ENCODE results near the gene ZDHHC17.
A peak's percentile ranks its signal among the peaks of the same experiment; 100 is the strongest.

The ZDHHC17 gene

DNA sequence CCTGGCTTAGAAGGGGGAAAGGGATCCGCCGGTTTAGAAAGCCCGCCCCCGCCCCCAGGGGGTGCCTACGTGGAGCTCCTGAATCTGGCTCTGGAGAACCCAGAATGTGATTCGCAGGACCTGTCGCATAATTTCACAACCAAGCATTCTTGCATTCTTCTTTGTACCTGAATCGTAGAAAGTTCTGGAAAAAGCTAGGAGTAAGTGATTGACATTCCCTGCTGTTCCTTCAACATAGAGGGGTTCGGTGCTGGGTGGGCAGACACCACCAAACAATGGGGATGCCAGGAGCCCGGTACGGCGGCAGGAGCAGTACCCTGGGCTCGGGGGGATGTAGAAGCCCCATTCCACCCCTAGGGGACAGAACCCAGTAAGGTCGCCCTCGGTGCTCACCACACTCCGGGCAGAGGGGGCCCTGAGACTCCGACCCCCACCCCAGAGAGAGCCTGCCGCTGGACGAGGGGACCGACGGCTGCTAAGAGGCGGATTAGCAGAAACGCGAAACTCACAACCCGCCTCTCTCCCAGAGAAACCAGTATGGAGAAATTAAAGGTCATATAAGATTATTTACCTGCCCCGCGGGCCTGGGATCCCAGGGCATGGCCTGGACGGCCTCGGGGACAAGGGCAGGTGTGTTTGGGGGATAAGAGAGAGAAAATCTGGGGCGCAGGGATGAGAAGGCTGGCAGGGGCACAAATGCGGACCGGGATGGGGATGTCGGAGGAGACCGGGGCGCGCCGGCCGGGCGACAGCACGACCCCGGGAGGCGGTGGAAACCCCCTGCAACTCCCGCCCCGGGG is 114.4 kb downstream of the ZDHHC17 start:
- peak in 4 of 58 donors; percentile 19 to 49 (median 36) for DNase-seq

DNA sequence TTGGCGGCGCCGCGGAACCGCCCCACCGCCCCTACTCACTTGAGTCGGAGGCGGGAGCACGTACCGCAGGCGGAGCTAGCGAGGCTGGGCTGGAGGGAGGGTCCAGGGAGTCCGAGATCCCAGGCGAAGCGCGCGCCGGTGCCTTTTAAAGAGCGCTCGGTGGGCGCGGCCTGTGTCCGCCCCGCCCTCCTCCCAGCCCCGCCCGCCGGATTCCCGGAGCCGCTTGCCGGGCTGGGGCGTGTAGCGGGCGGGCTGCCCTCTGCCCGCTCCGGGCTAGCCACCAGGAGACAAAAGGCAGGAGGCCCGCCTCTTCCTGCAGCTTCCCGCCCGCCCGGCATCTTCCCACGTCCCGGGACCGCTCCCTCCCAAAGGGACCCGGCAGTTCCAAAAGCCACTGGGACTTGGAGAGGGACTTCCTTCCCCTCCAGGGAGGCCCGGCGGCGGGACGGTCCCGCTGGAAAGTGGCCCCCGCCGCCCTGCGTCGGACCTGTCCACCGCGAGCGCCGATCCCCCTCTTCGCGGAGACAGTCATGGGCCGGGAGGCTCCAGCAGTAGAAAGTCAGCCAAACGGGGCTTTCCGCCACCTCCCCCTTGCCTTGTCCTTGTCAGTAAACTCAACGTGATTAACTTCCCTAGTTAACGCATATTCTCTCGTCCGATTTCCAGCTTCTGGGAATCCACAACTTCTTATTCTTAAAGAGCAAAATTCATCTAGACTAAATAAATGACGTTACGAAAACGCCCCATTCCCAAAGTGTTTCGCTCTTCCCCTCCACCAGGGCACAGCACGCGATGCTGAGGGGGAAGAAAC is 115.2 kb downstream of the ZDHHC17 start, which contains the start of gene CSRP2:
Gene CSRP2 (minus strand): TSS at position 121 of the 811 bp plus-strand sequence. CDS start 12,759 bp downstream, outside the sequence.
- peak in 54 of 58 donors; percentile 11 to 90 (median 58) for DNase-seq

DNA sequence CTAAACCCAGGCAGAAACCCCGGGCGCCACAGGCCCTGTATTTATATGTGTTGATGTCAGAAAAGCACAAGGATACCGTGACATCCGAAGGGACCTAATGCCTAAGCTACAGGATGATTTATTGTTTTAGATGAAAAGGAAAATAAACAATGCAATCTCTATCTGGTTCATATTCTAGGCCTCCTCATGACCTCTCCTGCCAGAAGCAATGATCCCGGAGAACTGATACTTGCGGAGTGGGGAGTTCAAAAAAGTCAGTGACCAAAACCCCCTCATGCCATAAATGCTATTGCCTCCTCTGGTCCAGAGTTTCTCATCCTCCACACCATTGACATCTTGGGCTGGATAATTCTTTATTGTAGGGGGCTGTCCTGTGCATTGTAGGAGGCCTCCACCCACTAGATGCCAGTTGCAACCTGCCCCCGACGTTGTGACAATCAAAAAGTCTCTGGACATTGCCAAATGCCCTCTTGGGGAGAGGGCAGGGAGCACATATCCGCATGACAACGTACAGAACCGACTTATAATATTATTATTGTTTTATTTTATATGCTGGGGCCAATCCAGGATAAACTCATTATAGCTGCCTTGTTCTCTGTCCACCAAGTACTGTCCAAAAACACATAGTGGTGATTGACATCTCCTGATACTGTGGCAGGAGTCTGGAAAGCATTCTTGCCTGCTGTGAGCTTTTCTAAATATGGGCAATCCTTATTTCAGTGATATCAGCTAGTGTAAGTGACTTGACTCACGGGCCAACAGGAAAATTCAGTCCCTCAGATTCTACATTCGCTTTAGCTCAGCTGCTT is 116.0 kb downstream of the ZDHHC17 start:
- DNase-seq, result no peak

DNA sequence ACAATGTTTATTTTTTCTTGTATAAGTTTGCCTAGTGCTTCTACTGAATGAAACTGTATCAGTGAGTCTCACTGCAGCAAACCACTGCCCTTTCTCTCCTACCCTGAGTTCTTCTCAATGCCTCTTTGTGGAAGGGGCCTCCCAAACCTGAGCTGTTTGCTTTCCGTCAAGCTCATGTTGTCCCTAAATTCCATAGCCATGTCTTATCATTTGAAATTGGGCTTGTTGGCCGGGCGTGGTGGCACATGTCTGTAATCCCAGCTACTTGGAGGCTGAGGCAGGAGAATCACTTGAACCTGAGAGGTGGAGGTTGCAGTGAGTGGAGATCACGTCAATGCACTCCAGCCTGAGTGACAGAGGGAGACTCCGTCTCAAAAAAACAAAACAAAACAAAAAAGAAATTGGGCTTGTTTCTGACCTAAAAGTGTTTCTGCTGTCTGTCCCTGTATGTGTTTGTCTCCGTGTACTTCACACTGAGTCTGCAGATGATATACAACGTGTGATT is 116.7 kb downstream of the ZDHHC17 start:
- no peak for DNase-seq

DNA sequence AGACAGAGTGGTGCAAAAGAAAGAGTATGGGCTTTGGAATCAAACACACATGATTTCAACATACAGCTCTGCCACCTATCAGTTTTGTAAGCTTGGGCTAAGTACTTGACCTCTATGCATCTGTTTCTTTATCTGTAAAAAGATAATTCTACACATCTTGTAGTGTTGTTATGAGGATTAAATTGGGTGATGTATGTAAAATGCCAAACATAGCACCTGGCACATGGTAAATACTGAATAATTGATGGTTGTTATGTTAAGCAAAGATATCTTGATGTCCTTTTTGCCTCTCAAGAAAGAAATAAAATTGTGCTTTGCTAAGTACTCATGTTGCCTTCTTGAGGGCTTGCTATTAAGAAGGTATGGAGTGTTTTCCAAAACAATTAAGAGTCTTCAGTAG is 117.2 kb downstream of the ZDHHC17 start:
- no peak for DNase-seq

DNA sequence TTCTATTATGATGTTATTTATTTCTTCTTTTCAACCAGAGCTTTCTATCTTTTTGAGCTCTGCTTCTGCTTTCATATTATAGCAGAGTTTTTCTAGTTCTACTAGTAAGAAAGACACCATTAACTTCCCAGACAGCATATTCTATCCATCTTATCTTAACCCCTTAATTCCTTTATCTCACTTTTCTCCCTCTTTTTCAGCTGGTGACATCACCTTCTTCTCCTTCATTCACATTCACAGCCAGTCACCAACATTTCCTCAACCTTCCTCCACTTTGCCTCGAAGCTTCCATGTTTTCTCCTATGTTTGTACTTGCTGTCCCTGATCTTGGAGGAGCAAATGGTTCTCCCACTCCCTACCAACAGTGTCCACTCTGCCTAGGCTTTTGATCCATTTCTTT is 118.5 kb downstream of the ZDHHC17 start:
- DNase-seq, result no peak

DNA sequence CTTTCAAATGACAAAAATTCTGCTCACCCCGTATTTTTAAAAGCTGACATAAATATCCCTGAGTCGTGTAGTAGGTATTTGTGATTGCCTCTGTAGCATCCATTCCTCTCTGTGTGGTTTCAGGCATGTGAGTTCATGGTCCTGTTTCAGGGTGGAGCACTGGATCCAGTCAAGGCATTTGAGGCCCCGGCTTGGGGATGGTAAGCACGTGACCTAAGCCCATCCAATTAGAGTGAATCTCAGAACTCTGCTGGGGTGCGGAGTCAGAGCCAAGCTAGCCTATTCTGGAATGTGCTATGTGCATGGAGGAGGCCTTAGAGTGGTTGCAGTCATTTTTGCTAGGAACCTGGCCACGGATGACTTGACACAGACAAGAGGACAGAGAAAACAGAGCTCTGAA is 119.2 kb downstream of the ZDHHC17 start:
- no peak for DNase-seq

DNA sequence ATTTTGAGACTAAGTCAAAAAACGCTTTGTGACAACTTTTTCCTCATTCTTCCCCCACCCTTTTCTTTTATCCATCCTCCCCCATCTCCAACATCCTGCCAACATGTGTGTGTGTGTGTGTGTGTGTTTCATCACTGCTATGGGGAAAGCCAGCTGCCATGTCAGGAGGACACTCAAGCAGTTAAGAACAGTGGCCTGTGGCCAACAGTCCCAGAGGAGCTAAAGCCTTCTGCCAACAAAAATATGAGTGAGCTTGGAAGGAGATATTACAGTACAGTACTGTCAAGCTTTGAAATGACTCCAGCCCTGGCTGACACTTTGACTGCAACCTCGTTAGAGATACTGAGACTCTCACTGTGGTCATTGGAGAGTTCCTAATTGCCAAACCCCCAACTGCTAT is 119.9 kb downstream of the ZDHHC17 start:
- no peak for DNase-seq

DNA sequence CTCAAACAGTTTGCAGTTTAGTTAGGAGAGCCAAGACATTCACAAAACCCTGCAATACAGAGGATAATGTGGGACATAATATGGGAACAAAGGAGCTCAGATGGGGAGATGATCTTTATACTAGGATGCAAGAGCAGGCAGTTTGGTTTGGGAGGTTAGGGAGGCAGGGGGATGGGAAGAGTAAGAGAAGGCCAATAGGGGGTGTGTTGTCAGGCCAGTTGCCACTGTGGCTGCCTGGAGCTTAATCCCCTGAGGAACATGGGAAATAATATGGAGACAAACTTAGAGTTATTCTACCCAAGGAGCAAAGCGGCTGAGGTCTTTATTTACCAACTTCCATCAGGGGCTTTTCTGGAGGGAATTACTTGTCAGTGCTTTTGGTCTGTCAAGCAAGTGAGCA is 124.9 kb downstream of the ZDHHC17 start:
- no peak for DNase-seq

DNA sequence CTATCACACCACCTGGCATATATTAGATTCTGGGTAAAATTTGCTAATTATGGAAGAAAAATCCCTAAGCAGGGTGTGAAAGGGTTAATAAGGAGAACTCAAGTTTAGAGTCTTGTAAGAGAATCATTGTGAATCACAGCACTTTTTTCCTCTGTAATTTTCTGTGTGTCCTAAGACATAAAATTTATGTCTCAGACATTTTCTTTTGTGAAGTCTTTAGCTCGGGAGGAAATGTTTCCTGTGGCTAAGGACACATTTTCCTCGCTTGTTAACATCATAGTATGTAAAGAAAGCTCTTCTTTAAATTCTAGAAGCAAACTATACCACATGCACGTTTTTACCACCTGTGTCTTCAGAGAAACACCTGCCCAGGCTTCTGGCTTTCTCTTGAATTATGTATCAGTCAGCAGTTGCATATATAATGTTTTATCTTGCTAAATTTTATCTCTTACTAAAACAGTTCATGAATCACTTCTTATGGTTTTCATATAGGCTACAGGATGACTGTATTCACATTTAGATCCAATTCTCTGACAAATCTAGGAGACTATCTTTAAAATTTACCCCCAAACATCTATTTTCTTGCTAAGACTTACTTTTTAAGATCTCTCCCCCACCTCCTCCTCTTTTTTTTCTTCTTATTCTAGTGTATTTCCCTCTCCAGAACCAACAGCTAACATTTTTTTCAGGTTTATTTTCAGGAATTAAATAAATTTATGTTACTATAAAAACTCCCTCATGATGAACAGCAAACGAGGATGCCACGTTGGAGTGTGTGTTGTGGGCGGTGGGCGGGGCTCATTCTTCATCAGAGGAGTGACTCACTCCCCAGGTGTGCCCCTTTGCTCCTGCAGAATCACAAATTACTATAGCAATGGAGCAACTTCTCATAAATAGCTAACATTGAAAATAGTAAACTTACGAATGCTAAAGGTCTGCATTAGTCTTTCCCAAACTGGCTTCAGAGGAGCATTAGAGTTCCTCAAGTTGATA is 126.5 kb downstream of the ZDHHC17 start:
- peak in 2 of 58 donors; percentile 2 to 6 for DNase-seq

DNA sequence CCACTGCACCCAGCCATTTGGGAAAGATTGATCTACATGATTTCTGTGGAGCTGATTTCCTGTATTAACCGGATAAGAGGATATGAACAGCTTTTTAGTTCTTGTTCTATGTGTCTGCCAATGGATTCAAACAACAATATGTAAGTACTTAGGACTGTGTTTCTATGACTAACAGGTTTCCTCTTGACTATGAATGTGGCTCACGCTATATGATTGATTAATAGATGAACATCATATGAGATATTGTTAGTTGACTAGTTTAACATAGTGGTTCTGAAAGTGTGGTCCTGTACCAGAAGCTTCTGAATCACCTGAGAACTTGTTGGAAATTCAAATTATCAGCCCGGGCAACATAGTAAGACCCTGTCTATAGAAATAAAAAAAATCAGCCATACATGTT is 127.7 kb downstream of the ZDHHC17 start:
- no peak for DNase-seq

DNA sequence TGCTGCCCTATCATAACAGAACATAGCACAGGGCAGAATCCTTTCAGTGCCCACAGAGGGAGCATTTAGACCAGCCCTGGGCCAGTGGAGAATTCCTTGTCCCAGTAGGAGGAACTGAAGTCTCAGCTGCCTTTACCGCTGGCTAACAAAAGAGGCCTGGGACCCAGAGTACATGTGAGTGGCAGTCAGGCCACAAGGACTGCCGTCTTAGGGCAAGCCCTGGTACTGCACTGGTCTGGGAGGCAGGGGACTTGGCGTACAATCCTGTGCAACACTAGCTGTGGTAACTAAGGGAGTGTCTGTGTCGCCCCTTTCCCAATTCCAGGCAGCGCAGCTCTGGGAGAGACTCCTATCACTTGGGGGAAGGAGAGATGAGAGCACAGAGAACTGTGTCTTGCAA is 131.9 kb downstream of the ZDHHC17 start:
- DNase-seq, result no peak

DNA sequence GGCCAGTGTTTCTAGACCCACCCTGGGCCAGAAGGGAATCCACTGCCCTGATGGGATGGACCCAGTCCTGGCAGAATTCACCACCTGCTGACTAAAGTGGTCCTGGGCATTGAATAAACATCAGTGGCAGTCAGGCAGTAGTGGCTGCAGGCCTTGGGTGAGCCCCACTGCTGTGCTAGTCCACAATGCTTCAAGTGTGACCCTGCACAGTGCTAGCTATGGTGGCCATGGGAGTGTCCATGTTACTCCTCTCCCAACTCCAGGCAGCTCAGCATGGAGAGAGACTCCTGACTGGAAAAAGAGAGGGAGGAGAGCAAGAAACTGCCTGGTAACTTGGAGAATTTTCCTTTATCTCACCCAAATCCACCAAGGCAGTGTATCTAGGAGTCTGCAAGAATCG is 132.4 kb downstream of the ZDHHC17 start:
- no peak for DNase-seq

DNA sequence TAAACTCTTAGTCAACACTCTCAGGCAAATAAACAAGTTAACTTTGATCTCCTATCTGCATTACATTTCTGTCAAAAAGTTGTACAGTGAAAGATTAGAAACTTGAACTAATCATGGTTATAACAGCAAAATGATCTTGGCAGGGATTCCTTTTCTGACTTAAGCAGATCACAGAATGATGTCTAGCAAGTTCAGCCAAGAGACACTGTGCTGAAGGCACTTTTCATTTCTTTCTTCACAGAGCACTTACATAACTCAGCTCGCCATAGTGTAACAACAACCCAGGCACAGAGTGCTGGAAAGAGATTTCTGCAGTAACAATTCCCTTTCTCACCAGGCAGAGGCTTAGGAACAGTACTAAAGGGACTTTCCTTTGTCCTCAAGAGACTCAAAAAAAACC is 134.5 kb downstream of the ZDHHC17 start:
- DNase-seq, result no peak

DNA sequence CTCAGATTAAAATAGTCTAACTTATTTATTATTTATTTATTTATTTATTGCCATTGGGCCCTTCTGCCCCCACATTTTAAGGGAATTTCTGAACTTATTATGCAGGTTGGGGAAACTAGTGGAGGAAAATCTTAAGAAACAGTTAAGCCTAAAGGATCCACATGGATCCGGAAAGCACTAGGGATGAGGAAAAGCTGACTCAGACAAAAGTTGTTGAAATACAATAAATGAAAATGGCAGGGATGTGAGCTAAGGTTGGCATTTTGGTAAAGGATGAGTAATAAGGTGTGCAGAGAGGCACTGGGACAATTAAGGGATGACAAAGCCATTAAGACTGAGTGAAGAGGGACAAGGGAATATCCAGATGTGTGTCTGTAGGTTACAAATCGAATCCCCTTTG is 135.6 kb downstream of the ZDHHC17 start:
- DNase-seq, result no peak

DNA sequence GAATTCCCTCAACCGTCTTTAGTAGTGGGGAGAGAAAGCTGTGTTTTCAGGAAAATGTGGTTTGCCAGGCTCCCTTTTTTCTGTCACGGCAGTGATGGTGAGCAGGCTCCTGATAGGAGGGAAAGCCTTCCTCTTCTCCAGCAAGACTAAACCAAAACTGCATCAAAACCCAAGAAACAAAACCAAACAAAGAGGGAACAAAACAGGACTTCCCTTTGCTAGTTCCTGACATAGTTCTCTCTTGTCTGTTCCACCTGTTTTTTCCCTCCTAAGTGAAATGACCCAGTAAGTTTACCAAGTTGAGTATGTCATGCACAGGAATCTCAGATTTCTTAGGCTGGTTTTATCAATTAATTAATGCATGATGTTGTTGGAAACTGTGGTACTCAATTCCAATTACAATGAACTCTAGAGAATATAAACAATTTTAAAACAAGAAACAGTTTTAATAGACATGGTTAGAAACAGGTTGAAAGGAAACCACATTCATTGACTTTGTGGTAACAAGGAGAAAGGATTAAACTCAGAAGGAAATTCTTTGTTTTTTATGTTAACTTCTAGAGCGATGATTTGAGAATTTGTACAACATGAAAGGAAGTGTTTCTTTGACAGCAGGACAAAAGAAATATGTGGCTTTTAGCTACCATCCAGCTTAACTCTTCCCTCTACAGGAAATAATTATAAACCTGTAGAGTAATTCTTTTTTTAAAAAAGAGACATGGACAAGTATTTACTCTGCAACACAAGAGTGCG is 137.9 kb downstream of the ZDHHC17 start:
- DNase-seq, result no peak
